HEK293 (cell line): ENCODE results near the gene NIT1.
A peak's percentile ranks its signal among the peaks of the same experiment; 100 is the strongest.

ENCODE experiments used
- GLI2 ChIP-seq: fragments of 450-650 bp; formaldehyde crosslinking; IDR thresholded peaks from 2 replicates; pipeline ENCODE4; 2017; ENCODE audit warnings: missing biosample characterization, missing genetic modification characterization, low read depth, borderline replicate concordance
- KLF1 ChIP-seq: fragments of 450-650 bp; formaldehyde crosslinking; IDR thresholded peaks from 2 replicates; pipeline ENCODE4 v1.5.1; 2016; ENCODE audit warnings: missing biosample characterization, missing genetic modification characterization
- OVOL3 ChIP-seq: fragments of 450-650 bp; formaldehyde crosslinking; IDR thresholded peaks from 2 replicates; pipeline ENCODE4 v1.5.1; 2016; ENCODE audit warnings: missing biosample characterization, missing genetic modification characterization
- SCRT1 ChIP-seq: fragments of 450-650 bp; formaldehyde crosslinking; IDR thresholded peaks from 2 replicates; pipeline ENCODE4 v1.5.1; 2016; ENCODE audit warnings: missing biosample characterization, missing genetic modification characterization, borderline replicate concordance
- SETDB1 ChIP-seq: IDR thresholded peaks from one replicate; pipeline ENCODE4 v1.6.1; 2017; ENCODE audit warnings: mild to moderate bottlenecking, low read length, moderate library complexity, mixed read lengths; ENCODE audit not compliant: insufficient read length
- TCF7L2 ChIP-seq: IDR thresholded peaks from 2 replicates; pipeline ENCODE4 v1.6.1; 2011; ENCODE audit warnings: low read depth, mild to moderate bottlenecking, inconsistent platforms, low read length, moderate library complexity, borderline replicate concordance
- YY1 ChIP-seq: fragments of 450-650 bp; formaldehyde crosslinking; IDR thresholded peaks from 2 replicates; pipeline ENCODE4 v1.5.1; 2018; ENCODE audit warnings: missing biosample characterization, missing genetic modification characterization
- ZNF133 ChIP-seq: fragments of 450-650 bp; formaldehyde crosslinking; IDR thresholded peaks from 2 replicates; pipeline ENCODE4 v1.5.1; 2016; ENCODE audit warnings: missing biosample characterization, missing genetic modification characterization
- ZNF169 ChIP-seq: fragments of 450-650 bp; formaldehyde crosslinking; IDR thresholded peaks from 2 replicates; pipeline ENCODE4 v1.5.1; 2016; ENCODE audit warnings: missing biosample characterization, missing genetic modification characterization
- ZNF404 ChIP-seq: fragments of 450-650 bp; formaldehyde crosslinking; IDR thresholded peaks from 2 replicates; pipeline ENCODE4 v1.5.1; 2017; ENCODE audit warnings: missing biosample characterization, missing genetic modification characterization
- ZNF48 ChIP-seq: fragments of 450-650 bp; formaldehyde crosslinking; IDR thresholded peaks from 2 replicates; pipeline ENCODE4 v1.5.1; 2016; ENCODE audit warnings: missing biosample characterization, missing genetic modification characterization
- ZNF501 ChIP-seq: fragments of 450-650 bp; formaldehyde crosslinking; IDR thresholded peaks from 2 replicates; pipeline ENCODE4 v1.5.1; 2016; ENCODE audit warnings: missing biosample characterization, missing genetic modification characterization
- ZNF561 ChIP-seq: fragments of 450-650 bp; IDR thresholded peaks from 2 replicates; pipeline ENCODE4 v1.5.1; 2018; ENCODE audit warnings: missing biosample characterization, missing genetic modification characterization, borderline replicate concordance
- ZNF600 ChIP-seq: fragments of 450-650 bp; formaldehyde crosslinking; IDR thresholded peaks from 2 replicates; pipeline ENCODE4 v1.5.1; 2016; ENCODE audit warnings: missing biosample characterization, missing genetic modification characterization
- ZNF701 ChIP-seq: fragments of 450-650 bp; formaldehyde crosslinking; IDR thresholded peaks from 2 replicates; pipeline ENCODE4 v1.5.1; 2016; ENCODE audit warnings: missing biosample characterization, missing genetic modification characterization
- ZSCAN23 ChIP-seq: fragments of 450-650 bp; formaldehyde crosslinking; IDR thresholded peaks from 2 replicates; pipeline ENCODE4 v1.5.1; 2016; ENCODE audit warnings: missing biosample characterization, missing genetic modification characterization
- TF ChIP-seq, protein P1 (sequence below): fragments of 450-650 bp; formaldehyde crosslinking; IDR thresholded peaks from 2 replicates; pipeline ENCODE4 v1.5.1; 2016; ENCODE audit warnings: missing biosample characterization, missing genetic modification characterization
- TF ChIP-seq, protein P2 (sequence below): fragments of 450-650 bp; formaldehyde crosslinking; IDR thresholded peaks from 2 replicates; pipeline ENCODE4 v1.5.1; 2016; ENCODE audit warnings: missing biosample characterization, missing genetic modification characterization
- TF ChIP-seq, protein P3 (sequence below): fragments of 450-650 bp; formaldehyde crosslinking; IDR thresholded peaks from 2 replicates; pipeline ENCODE4; 2016; ENCODE audit warnings: missing biosample characterization, missing genetic modification characterization
- TF ChIP-seq, protein P4 (sequence below): fragments of 450-650 bp; IDR thresholded peaks from 2 replicates; pipeline ENCODE4 v1.5.1; 2018; ENCODE audit warnings: missing biosample characterization, mild to moderate bottlenecking, missing genetic modification characterization
- TF ChIP-seq, protein P5 (sequence below): fragments of 450-650 bp; formaldehyde crosslinking; IDR thresholded peaks from 2 replicates; pipeline ENCODE4 v1.5.1; 2016; ENCODE audit warnings: missing biosample characterization, missing genetic modification characterization
- TF ChIP-seq, protein P6 (sequence below): fragments of 450-650 bp; formaldehyde crosslinking; IDR thresholded peaks from 2 replicates; pipeline ENCODE4 v1.5.1; 2016; ENCODE audit warnings: missing biosample characterization, missing genetic modification characterization
- TF ChIP-seq, protein P7 (sequence below): fragments of 450-650 bp; formaldehyde crosslinking; IDR thresholded peaks from 2 replicates; pipeline ENCODE4 v1.5.1; 2016; ENCODE audit warnings: missing biosample characterization, missing genetic modification characterization
- TF ChIP-seq, protein P8 (sequence below): fragments of 450-650 bp; formaldehyde crosslinking; IDR thresholded peaks from 2 replicates; pipeline ENCODE4 v1.5.1; 2016; ENCODE audit warnings: missing biosample characterization, missing genetic modification characterization

NIT1 gene

DNA sequence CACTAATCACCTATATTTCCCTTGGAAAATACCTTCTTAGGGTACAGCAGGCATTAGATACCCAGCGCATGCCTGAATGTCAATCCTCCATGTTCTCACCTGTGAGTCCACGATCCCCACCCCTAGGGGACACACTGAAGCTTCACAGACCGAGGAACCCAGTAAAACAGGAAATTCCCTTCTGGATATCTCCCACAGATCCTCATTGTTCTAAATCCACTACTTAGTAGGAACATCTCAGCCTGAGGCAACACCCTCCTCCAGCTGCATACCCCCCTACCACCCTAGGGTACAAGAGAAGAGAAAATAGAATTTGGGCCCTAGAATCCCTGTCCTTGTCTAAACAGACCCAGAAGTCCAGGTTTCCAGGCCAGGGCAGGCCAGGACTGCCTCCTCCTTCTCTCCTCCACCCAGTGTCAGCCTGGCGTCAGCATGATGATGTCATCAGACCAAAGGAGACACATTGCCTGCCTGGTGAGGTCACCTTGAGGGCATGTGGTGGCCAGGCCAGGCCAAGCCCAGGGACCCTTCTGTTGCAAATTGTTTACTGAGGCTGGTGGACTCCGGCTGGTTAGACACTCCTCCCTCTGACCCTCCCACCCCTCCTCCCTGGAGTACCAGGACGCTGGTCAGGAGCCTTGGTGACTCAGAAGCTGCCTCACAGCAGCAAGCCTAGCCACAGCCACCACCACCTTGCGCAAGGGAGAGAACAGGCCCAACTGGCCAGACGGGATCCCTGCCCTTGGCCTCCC is 34.7 kb upstream of the NIT1 start (continued):
- TF ChIP-seq, protein P1, sequence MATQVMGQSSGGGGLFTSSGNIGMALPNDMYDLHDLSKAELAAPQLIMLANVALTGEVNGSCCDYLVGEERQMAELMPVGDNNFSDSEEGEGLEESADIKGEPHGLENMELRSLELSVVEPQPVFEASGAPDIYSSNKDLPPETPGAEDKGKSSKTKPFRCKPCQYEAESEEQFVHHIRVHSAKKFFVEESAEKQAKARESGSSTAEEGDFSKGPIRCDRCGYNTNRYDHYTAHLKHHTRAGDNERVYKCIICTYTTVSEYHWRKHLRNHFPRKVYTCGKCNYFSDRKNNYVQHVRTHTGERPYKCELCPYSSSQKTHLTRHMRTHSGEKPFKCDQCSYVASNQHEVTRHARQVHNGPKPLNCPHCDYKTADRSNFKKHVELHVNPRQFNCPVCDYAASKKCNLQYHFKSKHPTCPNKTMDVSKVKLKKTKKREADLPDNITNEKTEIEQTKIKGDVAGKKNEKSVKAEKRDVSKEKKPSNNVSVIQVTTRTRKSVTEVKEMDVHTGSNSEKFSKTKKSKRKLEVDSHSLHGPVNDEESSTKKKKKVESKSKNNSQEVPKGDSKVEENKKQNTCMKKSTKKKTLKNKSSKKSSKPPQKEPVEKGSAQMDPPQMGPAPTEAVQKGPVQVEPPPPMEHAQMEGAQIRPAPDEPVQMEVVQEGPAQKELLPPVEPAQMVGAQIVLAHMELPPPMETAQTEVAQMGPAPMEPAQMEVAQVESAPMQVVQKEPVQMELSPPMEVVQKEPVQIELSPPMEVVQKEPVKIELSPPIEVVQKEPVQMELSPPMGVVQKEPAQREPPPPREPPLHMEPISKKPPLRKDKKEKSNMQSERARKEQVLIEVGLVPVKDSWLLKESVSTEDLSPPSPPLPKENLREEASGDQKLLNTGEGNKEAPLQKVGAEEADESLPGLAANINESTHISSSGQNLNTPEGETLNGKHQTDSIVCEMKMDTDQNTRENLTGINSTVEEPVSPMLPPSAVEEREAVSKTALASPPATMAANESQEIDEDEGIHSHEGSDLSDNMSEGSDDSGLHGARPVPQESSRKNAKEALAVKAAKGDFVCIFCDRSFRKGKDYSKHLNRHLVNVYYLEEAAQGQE (tag by site-specific recombination), result no peak
- TF ChIP-seq ZSCAN23 (no peak), ZNF133 (no peak), ZNF48 (no peak), SETDB1 (no peak), ZNF501 (tag by site-specific recombination) (no peak), YY1 (tag by site-specific recombination) (no peak), KLF1 (tag by site-specific recombination) (peak; percentile 93; the same call in 1 of the 2 replicates), TCF7L2 (no peak), ZNF561 (no peak), ZNF600 (tag by site-specific recombination) (peak; percentile 84), OVOL3 (no peak), ZNF701 (tag by site-specific recombination) (no peak), ZNF169 (no peak), GLI2 (tag by site-specific recombination) (no peak), SCRT1 (tag by site-specific recombination) (no peak), ZNF404 (no peak)
- TF ChIP-seq, protein P2, sequence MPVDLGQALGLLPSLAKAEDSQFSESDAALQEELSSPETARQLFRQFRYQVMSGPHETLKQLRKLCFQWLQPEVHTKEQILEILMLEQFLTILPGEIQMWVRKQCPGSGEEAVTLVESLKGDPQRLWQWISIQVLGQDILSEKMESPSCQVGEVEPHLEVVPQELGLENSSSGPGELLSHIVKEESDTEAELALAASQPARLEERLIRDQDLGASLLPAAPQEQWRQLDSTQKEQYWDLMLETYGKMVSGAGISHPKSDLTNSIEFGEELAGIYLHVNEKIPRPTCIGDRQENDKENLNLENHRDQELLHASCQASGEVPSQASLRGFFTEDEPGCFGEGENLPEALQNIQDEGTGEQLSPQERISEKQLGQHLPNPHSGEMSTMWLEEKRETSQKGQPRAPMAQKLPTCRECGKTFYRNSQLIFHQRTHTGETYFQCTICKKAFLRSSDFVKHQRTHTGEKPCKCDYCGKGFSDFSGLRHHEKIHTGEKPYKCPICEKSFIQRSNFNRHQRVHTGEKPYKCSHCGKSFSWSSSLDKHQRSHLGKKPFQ (tag by site-specific recombination), result no peak
- TF ChIP-seq, protein P3, sequence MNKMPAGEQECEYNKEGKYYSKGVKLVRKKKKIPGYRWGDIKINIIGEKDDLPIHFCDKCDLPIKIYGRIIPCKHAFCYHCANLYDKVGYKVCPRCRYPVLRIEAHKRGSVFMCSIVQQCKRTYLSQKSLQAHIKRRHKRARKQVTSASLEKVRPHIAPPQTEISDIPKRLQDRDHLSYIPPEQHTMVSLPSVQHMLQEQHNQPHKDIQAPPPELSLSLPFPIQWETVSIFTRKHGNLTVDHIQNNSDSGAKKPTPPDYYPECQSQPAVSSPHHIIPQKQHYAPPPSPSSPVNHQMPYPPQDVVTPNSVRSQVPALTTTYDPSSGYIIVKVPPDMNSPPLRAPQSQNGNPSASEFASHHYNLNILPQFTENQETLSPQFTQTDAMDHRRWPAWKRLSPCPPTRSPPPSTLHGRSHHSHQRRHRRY (tag by site-specific recombination), result no peak
- TF ChIP-seq, protein P4, sequence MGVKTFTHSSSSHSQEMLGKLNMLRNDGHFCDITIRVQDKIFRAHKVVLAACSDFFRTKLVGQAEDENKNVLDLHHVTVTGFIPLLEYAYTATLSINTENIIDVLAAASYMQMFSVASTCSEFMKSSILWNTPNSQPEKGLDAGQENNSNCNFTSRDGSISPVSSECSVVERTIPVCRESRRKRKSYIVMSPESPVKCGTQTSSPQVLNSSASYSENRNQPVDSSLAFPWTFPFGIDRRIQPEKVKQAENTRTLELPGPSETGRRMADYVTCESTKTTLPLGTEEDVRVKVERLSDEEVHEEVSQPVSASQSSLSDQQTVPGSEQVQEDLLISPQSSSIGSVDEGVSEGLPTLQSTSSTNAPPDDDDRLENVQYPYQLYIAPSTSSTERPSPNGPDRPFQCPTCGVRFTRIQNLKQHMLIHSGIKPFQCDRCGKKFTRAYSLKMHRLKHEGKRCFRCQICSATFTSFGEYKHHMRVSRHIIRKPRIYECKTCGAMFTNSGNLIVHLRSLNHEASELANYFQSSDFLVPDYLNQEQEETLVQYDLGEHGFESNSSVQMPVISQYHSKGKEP (tag by site-specific recombination), result no peak
- TF ChIP-seq, protein P5, sequence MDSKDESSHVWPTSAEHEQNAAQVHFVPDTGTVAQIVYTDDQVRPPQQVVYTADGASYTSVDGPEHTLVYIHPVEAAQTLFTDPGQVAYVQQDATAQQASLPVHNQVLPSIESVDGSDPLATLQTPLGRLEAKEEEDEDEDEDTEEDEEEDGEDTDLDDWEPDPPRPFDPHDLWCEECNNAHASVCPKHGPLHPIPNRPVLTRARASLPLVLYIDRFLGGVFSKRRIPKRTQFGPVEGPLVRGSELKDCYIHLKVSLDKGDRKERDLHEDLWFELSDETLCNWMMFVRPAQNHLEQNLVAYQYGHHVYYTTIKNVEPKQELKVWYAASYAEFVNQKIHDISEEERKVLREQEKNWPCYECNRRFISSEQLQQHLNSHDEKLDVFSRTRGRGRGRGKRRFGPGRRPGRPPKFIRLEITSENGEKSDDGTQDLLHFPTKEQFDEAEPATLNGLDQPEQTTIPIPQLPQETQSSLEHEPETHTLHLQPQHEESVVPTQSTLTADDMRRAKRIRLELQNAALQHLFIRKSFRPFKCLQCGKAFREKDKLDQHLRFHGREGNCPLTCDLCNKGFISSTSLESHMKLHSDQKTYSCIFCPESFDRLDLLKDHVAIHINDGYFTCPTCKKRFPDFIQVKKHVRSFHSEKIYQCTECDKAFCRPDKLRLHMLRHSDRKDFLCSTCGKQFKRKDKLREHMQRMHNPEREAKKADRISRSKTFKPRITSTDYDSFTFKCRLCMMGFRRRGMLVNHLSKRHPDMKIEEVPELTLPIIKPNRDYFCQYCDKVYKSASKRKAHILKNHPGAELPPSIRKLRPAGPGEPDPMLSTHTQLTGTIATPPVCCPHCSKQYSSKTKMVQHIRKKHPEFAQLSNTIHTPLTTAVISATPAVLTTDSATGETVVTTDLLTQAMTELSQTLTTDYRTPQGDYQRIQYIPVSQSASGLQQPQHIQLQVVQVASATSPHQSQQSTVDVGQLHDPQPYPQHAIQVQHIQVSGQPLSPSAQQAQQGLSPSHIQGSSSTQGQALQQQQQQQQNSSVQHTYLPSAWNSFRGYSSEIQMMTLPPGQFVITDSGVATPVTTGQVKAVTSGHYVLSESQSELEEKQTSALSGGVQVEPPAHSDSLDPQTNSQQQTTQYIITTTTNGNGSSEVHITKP (tag by site-specific recombination), result 0 out of 2 replicates have a peak, but pooled peaks have one; percentile 8
- TF ChIP-seq, protein P6, sequence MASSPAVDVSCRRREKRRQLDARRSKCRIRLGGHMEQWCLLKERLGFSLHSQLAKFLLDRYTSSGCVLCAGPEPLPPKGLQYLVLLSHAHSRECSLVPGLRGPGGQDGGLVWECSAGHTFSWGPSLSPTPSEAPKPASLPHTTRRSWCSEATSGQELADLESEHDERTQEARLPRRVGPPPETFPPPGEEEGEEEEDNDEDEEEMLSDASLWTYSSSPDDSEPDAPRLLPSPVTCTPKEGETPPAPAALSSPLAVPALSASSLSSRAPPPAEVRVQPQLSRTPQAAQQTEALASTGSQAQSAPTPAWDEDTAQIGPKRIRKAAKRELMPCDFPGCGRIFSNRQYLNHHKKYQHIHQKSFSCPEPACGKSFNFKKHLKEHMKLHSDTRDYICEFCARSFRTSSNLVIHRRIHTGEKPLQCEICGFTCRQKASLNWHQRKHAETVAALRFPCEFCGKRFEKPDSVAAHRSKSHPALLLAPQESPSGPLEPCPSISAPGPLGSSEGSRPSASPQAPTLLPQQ (tag by site-specific recombination), result 0 out of 2 replicates have a peak, but pooled peaks have one; percentile 36
- TF ChIP-seq, protein P7, sequence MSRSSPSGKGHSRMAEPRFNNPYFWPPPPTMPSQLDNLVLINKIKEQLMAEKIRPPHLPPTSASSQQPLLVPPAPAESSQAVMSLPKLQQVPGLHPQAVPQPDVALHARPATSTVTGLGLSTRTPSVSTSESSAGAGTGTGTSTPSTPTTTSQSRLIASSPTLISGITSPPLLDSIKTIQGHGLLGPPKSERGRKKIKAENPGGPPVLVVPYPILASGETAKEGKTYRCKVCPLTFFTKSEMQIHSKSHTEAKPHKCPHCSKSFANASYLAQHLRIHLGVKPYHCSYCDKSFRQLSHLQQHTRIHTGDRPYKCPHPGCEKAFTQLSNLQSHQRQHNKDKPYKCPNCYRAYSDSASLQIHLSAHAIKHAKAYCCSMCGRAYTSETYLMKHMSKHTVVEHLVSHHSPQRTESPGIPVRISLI (tag by site-specific recombination), result no peak
- TF ChIP-seq, protein P8, sequence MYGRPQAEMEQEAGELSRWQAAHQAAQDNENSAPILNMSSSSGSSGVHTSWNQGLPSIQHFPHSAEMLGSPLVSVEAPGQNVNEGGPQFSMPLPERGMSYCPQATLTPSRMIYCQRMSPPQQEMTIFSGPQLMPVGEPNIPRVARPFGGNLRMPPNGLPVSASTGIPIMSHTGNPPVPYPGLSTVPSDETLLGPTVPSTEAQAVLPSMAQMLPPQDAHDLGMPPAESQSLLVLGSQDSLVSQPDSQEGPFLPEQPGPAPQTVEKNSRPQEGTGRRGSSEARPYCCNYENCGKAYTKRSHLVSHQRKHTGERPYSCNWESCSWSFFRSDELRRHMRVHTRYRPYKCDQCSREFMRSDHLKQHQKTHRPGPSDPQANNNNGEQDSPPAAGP (tag by site-specific recombination), result peak; percentile 94
